DOHH2 (cell line): ENCODE results near the gene GALNTL6.

Source experiments
- H3F3A ChIP-seq: fragments of 200-600 bp; sonication (generic), shearing (Covaris generic); 2 replicates; pipeline ENCODE4 v1.6.0; 2016; ENCODE audit warnings: antibody characterized with exemption, mild to moderate bottlenecking; ENCODE audit not compliant: control insufficient read depth, insufficient read depth
- H3K27ac ChIP-seq: fragments of 200-600 bp; sonication (generic); 2 replicates; pipeline ENCODE4 v1.5.1; 2014; ENCODE audit warnings: low read depth, mild to moderate bottlenecking, low read length, moderate library complexity
- H3K27me3 ChIP-seq: fragments of 200-600 bp; sonication (generic); 2 replicates; pipeline ENCODE4 v1.6.1; 2014; ENCODE audit warnings: mild to moderate bottlenecking, low read length, mixed read lengths; ENCODE audit not compliant: control insufficient read depth
- H3K36me3 ChIP-seq: fragments of 200-600 bp; sonication (generic); 2 replicates; pipeline ENCODE4 v1.6.1; 2014; ENCODE audit warnings: mild to moderate bottlenecking, low read length, moderate library complexity, mixed read lengths; ENCODE audit not compliant: control insufficient read depth
- H3K4me1 ChIP-seq: fragments of 200-600 bp; sonication (generic); 2 replicates; pipeline ENCODE4 v1.6.1; 2014; ENCODE audit warnings: mild to moderate bottlenecking, low read length, mixed read lengths; ENCODE audit not compliant: control insufficient read depth
- H3K4me2 ChIP-seq: fragments of 200-600 bp; sonication (generic); 2 replicates; pipeline ENCODE4 v1.6.0; 2014; ENCODE audit warnings: mild to moderate bottlenecking, low read length, moderate library complexity
- H3K4me3 ChIP-seq: fragments of 200-600 bp; sonication (generic); 2 replicates; pipeline ENCODE4 v1.5.1; 2014; ENCODE audit warnings: mild to moderate bottlenecking, low read length, mixed read lengths
- H3K79me2 ChIP-seq: fragments of 200-600 bp; sonication (generic); 2 replicates; pipeline ENCODE4 v1.6.1; 2014; ENCODE audit warnings: mild to moderate bottlenecking, low read length, mixed read lengths; ENCODE audit not compliant: control insufficient read depth
- H3K9me2 ChIP-seq: fragments of 200-600 bp; sonication (generic); replicated peaks from 2 replicates; pipeline ENCODE4 v1.6.1; 2014; ENCODE audit warnings: mild to moderate bottlenecking, low read length, mixed read lengths; ENCODE audit not compliant: control insufficient read depth
- H3K9me3 ChIP-seq: fragments of 200-600 bp; sonication (generic); 2 replicates; pipeline ENCODE4 v1.6.1; 2014; ENCODE audit warnings: antibody characterized with exemption, low read length, mixed read lengths; ENCODE audit not compliant: control insufficient read depth, insufficient read depth
- H4K20me1 ChIP-seq: fragments of 200-600 bp; sonication (generic); 2 replicates; pipeline ENCODE4 v1.6.0; 2014; ENCODE audit warnings: low read depth, mild to moderate bottlenecking, antibody characterized with exemption, low read length, moderate library complexity; ENCODE audit not compliant: control insufficient read depth, insufficient read depth
- CTCF ChIP-seq: fragments of 200-600 bp; sonication (generic); IDR thresholded peaks from one replicate; pipeline ENCODE4 v1.5.1; 2014; ENCODE audit warnings: antibody characterized with exemption, mild to moderate bottlenecking, low read depth, low read length; ENCODE audit not compliant: poor library complexity, severe bottlenecking
- EZH2phosphoT487 ChIP-seq: fragments of 200-600 bp; sonication (generic); IDR thresholded peaks from 2 replicates; pipeline ENCODE4 v1.6.1; 2017; ENCODE audit warnings: borderline replicate concordance, mild to moderate bottlenecking, antibody characterized with exemption, low read length, moderate library complexity, mixed read lengths

The GALNTL6 gene

GRCh38 chr4:172035562-172035961, 222.4 kb downstream of the GALNTL6 start:
- Histone ChIP-seq H3K79me2 (no peaks in the 10 kb centered on the region), H3K4me1 (no peaks in the 10 kb centered on the region), H3K36me3 (no peaks in the 10 kb centered on the region), H3K27me3 (no peaks in the 10 kb centered on the region), H3K27ac (no peak overlapping the region), H3K4me3 (no peak overlapping the region), H3K9me3 (no peaks in the 10 kb centered on the region), H3F3A (no peaks in the 10 kb centered on the region), H3K9me2 (no peaks in the 10 kb centered on the region), H4K20me1 (no peaks in the 10 kb centered on the region), H3K4me2 (no peak overlapping the region)
- no peak for TF ChIP-seq CTCF
- no peak for TF ChIP-seq EZH2phosphoT487

GRCh38 chr4:172040766-172041165, 227.6 kb downstream of the GALNTL6 start:
- no peaks in the 10 kb centered on the region for H3K9me3 ChIP-seq
- no peak overlapping the region for H3K4me2 ChIP-seq
- no peaks in the 10 kb centered on the region for H3K36me3 ChIP-seq
- no peaks in the 10 kb centered on the region for H3K4me1 ChIP-seq
- H3K27me3 ChIP-seq, result no peaks in the 10 kb centered on the region
- TF ChIP-seq CTCF, result no peak
- TF ChIP-seq EZH2phosphoT487, result no peak
- no peaks in the 10 kb centered on the region for H3K79me2 ChIP-seq
- no peak overlapping the region for H3K4me3 ChIP-seq
- no peaks in the 10 kb centered on the region for H3K9me2 ChIP-seq
- no peaks in the 10 kb centered on the region for H4K20me1 ChIP-seq
- no peaks in the 10 kb centered on the region for H3F3A ChIP-seq
- no peak overlapping the region for H3K27ac ChIP-seq

GRCh38 chr4:172042714-172043114, 229.5 kb downstream of the GALNTL6 start:
- H3K9me3 ChIP-seq, result no peaks in the 10 kb centered on the region
- H3K27ac ChIP-seq, result no peak overlapping the region
- H3K27me3 ChIP-seq, result no peaks in the 10 kb centered on the region
- H3K79me2 ChIP-seq, result no peaks in the 10 kb centered on the region
- H3K9me2 ChIP-seq, result no peaks in the 10 kb centered on the region
- TF ChIP-seq CTCF, result no peak
- TF ChIP-seq EZH2phosphoT487, result no peak
- H3K4me1 ChIP-seq, result no peaks in the 10 kb centered on the region
- H3F3A ChIP-seq, result no peaks in the 10 kb centered on the region
- H3K4me3 ChIP-seq, result no peak overlapping the region
- H3K4me2 ChIP-seq, result no peak overlapping the region
- no peaks in the 10 kb centered on the region for H4K20me1 ChIP-seq
- no peaks in the 10 kb centered on the region for H3K36me3 ChIP-seq

GRCh38 chr4:172045981-172046380, 232.8 kb downstream of the GALNTL6 start:
- Histone ChIP-seq H3K27ac (no peak overlapping the region), H3K4me2 (no peak overlapping the region), H3K36me3 (no peaks in the 10 kb centered on the region), H3K27me3 (no peaks in the 10 kb centered on the region), H3K9me2 (no peaks in the 10 kb centered on the region), H3F3A (no peaks in the 10 kb centered on the region), H3K79me2 (no peaks in the 10 kb centered on the region), H3K4me3 (no peak overlapping the region), H3K9me3 (no peaks in the 10 kb centered on the region), H3K4me1 (no peaks in the 10 kb centered on the region), H4K20me1 (no peaks in the 10 kb centered on the region)
- TF ChIP-seq CTCF (no peak), EZH2phosphoT487 (no peak)
